NCI-H748 (cell line): Measurements from ENCODE around the gene LRP5.
"Not testable (repeated sequence)": the region's sequence is repeated elsewhere in the genome, so short reads cannot be mapped to it uniquely, and the experiment has no call there.

Experiments
- DNase-seq: peaks from one replicate; lab custom pipeline; 2025; ENCODE audit not compliant: unreplicated experiment; lab: John Stamatoyannopoulos, UW

Gene LRP5

GRCh38 chr11:68328374-68329091 is 16.1 kb downstream of the LRP5 start:
- DNase-seq = peak; percentile 29

GRCh38 chr11:68329536-68329935 is 17.1 kb downstream of the LRP5 start:
- DNase-seq = no peak

GRCh38 chr11:68329978-68330699 is 17.7 kb downstream of the LRP5 start:
- DNase-seq = no peak

- DNase-seq = no peak
These were observed 18.4 kb downstream of the LRP5 start for GRCh38 chr11:68330700-68331337.

- no peak for DNase-seq
These were observed 19.1 kb downstream of the LRP5 start for GRCh38 chr11:68331338-68331947.

GRCh38 chr11:68332186-68332585 is 19.8 kb downstream of the LRP5 start:
- DNase-seq = no peak

- no peak for DNase-seq
These were observed 20.8 kb downstream of the LRP5 start for GRCh38 chr11:68333173-68333572.

DNA sequence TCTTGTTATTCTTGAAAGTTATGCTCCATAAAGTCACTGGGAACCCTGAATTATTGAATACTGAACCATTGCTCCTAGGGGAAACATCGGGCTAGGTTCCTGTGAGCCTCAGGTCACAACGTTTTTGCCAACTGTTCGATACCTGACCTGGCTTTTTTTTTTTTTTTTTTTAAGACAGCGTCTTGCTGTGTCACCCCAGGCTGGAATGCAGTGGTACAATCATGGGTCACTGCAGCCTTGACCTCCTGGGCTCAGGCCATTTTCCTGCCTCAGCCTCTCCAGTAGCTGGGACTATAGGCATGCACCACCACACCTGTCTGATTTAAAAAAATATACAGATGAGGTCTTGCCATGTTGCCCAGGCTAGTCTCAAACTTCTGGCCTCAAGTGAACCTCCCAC is 22.5 kb downstream of the LRP5 start:
- no peak for DNase-seq

DNA sequence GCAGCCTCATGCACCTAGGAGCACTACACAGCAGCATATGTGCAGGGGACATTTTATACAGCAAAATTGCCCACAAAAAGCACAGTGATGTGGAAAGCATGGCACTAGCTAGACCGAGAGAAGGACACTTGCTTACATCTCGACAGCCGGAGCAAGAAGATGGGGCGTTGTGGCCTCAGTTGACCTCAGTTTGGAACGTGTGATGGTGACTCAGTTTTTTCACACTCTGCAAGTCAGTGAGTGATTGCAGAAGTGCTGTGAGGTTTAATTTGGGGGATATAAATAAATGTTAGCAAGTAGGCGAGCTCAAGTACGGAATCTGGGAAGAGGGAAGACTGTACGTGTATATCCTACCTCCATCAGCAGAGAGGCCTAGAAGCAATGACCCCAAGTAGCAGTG is 23.3 kb downstream of the LRP5 start:
- DNase-seq = no peak

DNA sequence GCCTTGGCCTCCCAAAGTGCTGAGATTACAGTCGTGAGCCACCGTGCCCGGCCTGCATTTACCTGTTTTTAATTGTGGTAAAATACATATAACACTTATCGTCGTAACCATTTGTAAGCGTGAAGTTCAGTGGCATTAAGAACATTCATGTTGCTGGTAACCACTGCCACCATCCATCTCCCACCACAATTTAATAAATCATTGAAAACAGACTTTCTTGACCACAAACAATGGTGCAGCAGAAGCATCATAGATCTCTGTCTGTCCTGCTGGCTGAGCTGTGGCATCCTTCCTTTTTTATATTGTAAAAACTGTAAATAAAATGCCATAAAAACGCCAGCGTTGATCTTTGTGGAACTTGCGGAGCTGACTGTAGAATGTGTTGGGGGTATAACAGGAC is 24.3 kb downstream of the LRP5 start:
- no peak for DNase-seq

DNA sequence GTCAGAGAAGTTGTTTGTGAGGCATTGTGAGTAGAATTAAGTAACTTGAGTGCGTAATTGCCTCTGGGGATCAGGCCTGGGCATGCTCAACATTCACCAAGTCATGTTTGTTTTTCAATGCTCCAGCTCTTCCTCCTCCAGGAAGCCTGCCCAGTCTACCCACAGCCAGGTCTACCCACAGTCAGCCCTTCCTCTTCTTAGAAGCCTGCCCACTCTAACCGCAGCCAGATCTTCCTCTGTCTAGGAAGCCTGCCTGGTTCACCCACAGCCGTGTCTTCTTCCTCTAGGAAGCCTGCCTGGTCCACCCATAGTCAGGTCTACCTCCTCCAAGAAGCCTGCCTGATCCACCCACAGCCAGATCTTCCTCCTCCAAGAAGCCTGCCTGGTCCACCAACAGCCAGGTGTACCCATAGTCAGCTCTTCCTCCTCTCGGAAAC is 25.0 kb downstream of the LRP5 start:
- DNase-seq = no peak

- no peak for DNase-seq
These were observed 25.8 kb downstream of the LRP5 start for GRCh38 chr11:68338051-68338780.

DNA sequence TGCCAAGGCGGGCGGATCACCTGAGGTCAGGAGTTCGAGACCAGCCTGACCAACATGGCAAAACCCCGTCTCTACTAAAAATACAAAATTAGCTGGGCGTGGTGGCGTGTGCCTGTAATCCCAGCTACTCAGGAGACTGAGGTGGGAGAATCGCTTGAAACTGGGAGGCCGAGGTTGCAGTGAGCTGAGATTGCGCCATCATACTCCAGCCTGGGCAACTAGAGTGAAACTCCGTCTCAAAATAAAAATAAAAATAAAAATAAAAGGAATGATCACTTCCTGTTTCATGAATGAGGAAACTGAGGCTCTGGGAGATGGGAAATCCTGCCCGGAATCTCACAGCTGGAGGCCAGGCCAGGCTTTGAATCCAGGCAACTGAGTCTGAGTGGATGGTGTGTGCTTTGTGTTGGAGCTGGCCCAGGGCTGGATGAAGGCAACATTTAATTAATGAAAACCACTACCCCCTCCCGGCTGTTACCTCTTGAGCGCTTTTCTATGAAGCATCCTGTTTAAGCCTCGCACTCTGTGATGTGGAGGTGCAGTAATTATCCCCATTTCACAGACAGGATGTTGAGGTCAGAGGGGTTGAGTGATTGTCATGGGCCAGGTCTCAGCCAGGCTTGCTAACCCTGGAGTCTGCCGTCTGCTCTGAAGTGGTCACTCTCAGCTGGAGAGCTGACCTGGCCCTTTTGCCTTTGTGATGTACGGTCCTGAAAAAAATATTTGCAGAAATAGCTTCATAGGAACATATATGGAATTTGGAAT is 27.8 kb downstream of the LRP5 start:
- no peak for DNase-seq

DNA sequence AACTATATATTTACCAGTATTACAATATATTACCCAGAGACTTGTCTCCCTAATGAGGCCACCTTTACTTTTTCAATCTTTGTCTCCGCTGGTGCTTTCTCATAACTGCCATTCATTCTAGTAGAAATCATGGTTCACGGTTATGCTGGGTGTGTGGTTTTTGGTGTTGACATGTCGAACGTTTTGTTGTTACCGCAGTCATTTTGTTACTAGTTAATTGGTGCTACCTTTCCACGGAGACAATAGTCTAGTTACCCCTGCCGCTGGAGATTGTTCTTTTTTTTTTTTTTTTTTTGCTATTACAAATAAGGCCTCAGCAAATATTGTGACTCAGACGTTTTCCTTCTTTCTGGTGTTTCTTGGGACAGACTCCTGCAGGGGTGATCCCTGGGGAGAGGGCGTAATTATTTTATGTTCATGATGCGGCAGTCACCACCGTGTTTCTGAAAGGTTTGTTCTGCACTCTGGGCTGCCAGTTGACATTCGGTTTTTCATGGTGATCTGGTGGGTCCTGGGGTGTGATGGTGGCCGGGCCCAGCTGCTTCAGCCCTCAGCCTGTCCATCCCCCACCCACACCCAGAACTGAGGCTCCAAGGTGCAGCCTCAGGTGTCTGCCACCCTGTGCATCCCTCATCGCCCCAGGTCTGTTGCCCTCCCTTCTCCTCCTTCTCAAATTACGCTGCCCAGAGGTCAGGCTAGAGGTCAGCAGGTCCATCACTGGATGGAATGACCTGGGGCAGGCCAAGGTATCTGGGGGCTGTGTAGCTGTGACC is 28.6 kb downstream of the LRP5 start:
- DNase-seq = no peak

DNA sequence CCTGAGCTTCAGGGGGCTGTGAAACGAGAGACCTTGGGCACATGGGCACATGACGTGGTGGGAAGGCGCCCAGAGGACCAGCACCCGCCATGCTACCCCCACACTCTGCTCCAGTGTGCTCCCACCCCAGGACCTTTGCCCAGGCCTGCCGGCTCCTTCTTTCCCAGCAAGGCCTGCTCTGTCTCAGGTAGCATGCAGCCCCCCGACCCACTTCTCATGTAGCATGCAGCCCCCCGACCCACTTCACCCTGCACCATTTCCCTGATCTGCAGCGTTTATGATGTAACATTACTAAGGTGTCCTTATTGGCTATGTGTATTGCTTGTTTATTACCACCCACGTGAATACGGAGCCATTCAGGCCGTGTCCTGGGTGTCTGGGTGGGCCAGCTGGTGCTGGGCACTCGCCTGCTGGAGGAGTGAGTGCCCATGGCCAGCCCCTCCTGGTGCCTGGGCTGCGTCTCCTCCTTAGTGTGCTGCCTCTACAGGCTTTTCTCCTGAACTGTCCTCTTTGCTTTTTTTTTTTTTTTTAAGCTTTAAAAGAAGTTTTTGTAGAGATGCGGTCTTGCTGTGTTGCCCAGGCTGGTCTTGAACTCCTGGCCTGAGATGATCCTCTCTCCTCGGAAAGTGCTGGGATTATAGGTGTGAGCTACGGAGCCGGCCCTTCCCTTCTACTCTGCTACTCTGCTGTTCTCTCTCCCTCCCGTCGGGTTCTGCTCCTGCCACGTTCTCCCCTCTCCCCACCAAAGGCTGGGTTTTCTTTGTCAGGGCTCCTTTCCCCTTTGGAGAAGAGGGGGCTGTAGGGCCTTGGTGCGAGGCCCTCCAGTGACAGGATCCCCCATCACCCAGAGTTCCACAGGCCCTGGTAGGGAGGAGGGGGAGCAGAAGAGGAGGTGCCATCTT is 29.4 kb downstream of the LRP5 start:
- DNase-seq = no peak

DNA sequence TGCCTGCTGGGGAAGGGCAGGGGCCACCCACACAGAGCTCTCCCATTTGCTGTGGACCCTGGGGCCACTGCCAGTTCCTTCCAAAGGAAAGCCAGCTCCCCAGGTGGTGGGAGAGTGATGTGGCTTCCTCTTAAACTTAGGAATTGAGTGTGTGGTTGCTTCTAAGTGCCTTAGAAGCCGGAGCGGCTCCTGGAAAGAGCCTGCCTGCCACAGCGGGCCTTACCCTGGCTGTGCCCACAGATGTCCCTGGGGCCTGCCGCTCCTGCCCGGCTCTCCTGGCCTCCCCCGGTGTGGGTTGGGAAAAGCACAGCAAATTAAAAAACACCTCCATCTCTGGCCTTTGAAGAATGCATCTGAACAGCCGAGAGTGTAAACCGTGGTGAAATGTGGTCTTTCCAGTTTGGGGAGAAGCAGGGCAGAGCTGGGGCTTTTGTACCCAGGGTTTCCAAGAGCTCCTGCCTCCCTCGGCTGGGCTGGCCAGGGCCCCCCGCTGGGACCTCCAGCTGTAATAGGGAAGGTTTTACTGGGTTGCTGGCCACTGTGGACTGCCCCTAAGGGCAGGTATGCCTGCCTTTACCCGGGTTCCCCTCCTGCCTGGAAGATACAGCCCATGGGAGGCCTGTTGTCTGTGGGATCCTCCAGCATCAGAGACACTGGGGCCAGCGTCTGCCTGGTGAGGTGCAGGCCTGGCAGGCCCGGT is 30.2 kb downstream of the LRP5 start:
- DNase-seq = no peak

- no peak for DNase-seq
These were observed 31.4 kb downstream of the LRP5 start for GRCh38 chr11:68343761-68344256.

- DNase-seq = not testable (repeated sequence)
These were observed 32.4 kb downstream of the LRP5 start for GRCh38 chr11:68344821-68345220.
